HG02763 (cell line): Measurements from ENCODE around the gene RNF150.
"Not testable (repeated sequence)": the region's sequence is repeated elsewhere in the genome, so short reads cannot be mapped to it uniquely, and the experiment has no call there.

Experiments
- ATAC-seq: cut with Tn5 transposase; IDR thresholded peaks from one replicate; pipeline ENCODE4 v1.9.1; 2021; ENCODE audit warnings: mild to moderate bottlenecking, moderate library complexity; ENCODE audit not compliant: unreplicated experiment

RNF150 gene

DNA sequence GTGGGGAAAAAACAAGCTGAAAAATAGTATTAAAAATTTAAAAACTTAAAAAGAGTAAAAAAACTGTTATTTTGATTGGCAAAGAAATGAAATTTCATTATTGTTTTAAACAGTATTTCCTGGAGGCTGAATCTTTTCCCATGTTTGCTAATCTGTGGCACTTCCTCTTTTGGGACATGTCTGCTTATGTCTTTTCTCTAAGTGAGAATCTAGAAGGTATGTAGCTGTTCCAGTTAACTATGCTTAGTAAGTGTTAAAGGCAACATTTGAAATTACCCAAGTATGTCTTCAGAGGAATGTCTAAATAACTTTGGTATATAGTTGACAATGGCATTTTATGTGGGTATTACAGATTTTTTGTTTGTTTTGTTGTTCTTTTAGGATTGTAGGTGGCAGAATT is 295.5 kb downstream of the RNF150 start:
- ATAC-seq, result no peak

DNA sequence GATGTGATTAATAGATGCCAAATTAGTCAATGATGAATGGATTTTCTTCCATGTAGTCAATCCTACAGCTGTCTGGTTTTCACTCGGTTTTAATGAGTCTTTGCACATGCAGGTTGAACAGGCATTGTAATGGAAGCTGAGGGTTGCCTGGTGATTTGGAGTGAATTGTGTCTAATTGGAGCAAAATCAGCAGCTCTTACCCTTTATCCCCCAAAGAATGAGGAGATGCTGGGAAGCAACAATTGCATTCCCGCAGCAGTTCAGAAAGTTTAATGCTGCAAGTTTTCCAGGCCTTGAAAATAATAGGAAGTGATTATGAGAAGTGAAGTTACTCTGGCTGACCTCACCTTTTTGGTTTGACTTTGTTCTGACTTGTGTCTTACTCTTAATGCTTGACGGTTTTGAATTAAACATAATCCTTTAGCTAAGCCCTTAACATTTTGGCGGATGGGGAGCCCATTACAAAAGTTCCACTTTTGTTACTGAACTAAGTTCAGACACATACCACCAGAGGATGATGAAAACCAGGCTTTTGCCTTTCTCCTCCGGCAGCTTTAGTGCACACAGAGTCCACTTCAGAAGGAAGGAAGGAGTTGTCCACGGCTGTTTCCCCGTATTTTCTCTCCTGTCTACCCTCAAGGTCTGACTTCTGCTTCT is 298.3 kb downstream of the RNF150 start:
- ATAC-seq, result no peak

DNA sequence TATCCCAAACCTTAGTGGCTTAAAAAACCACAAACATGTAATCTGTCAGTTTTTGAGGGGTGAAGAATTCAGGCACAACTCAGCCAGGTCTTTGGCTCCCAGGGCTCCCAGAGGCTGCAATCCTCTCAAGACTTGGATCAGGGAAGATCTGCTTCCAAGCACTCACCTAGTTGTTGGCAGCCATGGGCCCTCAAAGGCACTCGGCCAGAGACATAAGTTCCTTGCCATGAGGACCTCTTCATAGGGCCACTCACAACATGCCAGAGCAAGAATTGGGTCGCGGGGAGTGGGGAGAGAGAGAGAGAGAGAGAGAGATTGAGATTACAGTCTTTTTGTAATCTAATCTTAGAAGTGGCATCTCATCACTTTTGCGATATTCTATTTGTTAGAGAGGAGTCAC is 300.0 kb downstream of the RNF150 start:
- no peak for ATAC-seq

DNA sequence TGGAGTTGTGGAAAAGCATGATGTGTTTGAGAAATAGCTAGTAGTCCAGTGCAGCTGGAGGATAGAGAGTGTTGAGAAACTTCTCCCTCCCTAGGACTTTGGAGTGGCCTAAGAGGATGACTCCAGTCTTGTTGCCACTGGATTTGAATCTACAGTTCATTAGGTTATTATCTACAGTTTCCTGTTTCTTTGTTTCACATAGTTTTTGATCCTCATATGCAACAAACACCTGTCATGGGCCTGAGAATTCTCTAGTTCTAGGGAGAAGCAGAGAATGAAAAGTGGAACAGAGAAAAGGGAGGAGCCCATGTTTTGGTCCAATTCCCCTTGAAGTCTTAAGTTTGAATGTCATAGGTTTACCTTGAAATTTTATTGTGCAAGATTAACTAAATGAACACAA is 303.4 kb downstream of the RNF150 start:
- ATAC-seq, result peak; percentile 90

DNA sequence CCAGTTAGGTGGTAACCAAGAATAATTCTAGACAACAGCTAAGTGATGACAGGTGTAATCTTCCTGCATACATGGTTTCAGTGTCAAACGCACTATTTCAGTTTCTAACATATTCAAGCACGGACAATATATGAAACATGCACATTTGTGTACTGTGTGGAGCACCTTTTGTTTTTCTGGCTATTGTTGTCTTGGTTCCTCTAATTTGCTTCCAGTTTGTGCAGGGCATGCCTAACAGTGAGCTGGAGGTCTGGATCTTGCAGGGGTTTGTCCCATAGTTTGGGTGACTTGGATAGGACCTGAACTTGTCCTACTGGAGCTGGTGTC is 306.6 kb downstream of the RNF150 start:
- no peak for ATAC-seq

DNA sequence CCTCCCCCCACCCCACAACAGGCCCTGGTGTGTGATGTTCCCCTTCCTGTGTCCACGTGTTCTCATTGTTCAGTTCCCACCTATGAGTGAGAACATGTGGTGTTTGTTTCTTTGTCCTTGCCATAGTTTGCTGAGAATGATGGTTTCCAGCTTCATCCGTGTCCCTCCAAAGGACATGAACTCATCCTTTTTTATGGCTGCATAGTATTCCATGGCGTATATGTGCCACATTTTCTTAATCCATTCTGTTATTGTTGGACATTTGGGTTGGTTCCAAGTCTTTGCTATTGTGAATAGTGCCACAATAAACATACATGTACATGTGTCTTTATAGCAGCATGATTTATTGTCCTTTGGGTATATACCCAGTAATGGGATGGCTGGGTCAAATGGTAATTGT is 312.7 kb downstream of the RNF150 start:
- not testable (repeated sequence) for ATAC-seq

DNA sequence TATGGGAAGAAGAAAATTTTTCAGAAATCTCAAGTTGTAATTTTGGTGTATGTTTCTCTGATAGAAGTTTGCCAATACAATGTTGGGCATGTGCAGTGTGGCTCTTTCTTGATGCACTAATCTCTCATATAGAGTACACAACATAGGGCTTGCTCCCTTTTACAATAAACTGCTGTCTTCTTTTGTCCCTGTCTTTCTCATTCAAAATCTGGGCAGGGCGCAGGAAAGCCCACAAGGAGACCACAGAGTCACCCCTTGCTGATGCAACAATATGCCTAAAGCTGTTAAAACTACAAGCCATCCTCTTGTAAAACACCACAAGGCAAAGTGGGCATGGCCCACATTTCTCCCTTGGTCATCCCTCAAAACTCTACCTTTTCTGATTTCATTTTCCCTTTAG is 313.7 kb downstream of the RNF150 start:
- no peak for ATAC-seq

DNA sequence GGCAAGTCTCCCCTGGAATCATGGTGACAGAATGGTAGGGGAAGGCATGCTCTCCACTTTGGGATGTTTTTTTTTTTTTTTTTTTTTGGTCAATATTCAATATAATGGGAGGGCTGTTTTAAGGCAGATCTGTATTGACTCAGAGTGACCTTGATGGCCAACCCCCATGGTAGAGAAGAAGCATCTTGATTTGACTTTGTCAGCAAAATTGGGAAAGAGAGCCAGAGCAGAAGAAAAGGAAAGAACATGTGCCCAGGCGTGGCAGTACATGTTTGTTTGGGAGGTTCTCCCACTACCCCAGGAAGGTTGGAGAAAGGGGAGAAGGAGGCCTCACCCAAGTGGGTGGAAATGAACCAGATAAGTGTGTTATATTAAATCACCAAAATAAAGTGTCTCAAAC is 314.8 kb downstream of the RNF150 start:
- ATAC-seq, result no peak

DNA sequence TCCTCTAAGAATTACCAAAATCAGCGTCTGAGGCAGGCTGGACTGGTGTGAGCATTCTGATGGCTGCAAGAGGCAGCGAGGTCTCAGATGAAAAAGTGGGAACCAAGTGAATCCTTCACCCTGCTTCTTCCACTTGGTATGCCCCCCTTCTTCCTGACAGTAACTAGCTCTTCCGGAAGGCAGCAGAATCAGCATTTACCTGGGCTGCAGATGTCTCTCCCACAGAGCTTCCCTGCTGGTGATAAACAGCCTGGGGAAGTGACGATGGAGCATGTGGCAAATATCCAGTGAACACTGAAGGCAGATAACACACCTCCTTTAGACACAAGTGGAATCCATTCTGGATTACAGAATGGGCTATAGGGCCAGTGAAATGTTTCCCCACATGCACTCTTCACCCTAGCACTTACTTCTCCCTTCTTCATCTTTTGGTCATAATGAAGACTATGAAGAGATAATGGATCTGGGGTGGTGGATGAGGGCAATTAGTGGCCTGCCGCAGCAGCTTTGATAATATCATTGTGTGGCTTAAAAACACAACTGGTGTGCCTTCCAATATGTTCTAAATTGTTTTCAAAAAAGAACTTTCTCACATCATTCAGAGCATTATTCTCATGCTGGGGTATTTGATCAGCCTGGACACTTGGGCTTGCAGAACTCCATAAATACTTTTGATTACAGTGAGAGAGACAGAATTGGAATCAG is 316.3 kb downstream of the RNF150 start:
- no peak for ATAC-seq

DNA sequence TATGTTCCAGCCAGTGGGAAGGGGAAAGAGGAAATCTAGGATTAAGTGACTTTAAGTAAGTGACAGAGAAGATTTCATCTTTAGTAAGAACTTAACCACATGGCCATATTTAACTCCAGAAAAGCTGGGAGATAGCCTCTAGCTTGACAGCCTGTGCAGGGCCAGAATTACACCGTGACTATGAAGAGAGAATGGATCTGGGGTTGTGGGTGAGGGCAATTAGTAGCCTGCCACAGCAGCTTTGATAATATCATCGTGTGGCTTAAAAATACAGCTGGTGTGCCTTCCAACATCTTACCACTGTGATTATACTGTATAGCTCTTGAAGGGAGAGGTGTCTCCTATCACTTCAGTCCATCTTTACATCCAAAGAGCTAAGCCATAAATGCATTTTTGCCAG is 319.5 kb downstream of the RNF150 start:
- ATAC-seq, result no peak

DNA sequence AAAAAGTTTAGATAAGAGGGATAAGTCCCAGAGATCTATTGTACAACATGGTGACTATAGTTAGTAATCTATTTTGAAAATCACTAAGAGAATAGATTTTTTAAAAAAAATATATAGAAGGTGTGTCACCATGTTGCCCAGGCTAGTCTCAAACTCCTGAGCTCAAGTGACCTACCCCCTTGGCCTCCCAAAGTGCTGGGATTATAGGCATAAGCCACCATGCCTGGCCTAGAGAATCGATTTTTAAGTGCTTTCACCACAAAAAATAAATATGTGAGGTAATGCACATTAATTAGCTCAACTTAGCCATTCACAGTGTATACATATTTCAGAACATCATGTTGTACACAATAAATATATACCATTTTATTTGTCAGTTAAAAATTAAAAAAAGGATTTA is 320.4 kb downstream of the RNF150 start:
- ATAC-seq, result no peak

DNA sequence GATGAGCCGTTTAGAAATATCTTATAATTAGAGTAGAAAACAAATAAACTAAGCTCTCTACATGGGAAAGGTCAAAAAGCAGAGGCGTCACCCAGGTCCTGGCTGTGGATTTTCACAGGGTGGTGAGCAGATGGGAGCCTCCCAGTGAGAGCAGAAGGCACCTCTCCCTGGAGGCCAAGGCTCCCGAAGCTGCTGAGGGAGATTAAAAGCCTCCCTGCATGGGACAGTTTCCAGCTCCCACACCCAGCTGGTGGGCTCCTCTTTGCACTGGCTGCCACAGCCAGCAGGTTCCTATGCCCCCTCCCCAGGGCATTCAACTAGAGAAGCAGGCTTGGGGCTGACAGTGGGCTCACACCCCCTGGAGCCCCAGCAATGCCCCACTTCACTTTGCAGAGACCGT is 321.8 kb downstream of the RNF150 start:
- ATAC-seq, result no peak

DNA sequence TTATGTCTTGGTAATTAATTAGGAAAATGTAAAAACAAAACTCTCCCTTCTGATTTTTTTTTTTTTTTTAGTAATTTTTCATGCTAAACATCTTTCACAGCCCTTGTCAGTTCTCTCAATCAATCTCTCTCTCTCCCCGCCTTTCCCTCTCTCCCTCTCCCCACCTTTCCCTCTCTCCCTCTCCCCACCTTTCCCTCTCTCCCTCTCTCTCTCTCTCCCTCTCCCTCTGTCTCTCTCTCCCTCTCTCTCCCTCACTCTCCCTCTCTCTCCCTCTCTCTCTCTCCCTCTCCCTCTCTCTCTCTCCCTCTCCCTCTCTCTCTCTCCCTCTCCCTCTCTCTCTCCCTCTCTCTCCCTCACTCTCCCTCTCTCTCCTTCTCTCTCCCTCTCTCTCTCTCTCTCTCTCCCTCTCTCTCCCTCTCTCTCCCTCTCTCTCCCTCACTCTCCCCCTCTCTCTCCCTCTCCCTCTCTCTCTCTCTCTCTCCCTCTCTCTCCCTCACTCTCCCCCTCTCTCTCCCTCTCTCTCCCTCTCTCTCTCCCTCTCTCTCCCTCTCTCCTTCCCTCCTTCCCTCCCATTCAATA is 322.6 kb downstream of the RNF150 start:
- not testable (repeated sequence) for ATAC-seq
